SK-N-SH (cell line): ENCODE data around the gene GCNT2. TPM values are rescaled to one million over a fixed set of nuclear protein-coding genes. Genes with fewer than 3 reads are reported as not detected.

Experiments used
- CTCF ChIA-PET: fragments of 300-600, 350-600 bp; formaldehyde crosslinking; extraction: SDS; loops from one replicate; lab custom pipeline; 2021; lab: Yijun Ruan, JAX
- POLR2A ChIA-PET: fragments of 350-600 bp; sonication (Branson Sonifier 250); formaldehyde crosslinking; extraction: SDS; loops from one replicate; lab custom pipeline; 2020; ENCODE audit warnings: antibody characterized with exemption, inconsistent platforms; lab: Yijun Ruan, JAX
- DNase-seq: peaks from one replicate; pipeline ENCODE4 v3.0.0; 2012
- H2AFZ ChIP-seq: fragments of 200-600 bp; sonication (generic); 2 replicates; pipeline ENCODE4 v1.8.1; 2016; ENCODE audit warnings: antibody characterized with exemption, mild to moderate bottlenecking, low read depth
- H3F3A ChIP-seq: fragments of 200-600 bp; sonication (generic); replicated peaks from 2 replicates; pipeline ENCODE3; 2016; ENCODE audit warnings: antibody characterized with exemption, mild to moderate bottlenecking; ENCODE audit not compliant: insufficient read depth
- H3K27ac ChIP-seq, 2 experiments: fragments of 200-500 bp in 1 of 2; fragments of 200-600 bp in 1 of 2; sonication (Bioruptor generic) in 1 of 2; sonication (generic), shearing (Covaris generic) in 1 of 2; 2 replicates each; pipeline versions ENCODE4 v1.5.1 to v1.6.1; 2014 to 2016; ENCODE audit warnings: low read depth in 2 of 2, inconsistent platforms in 1 of 2, low read length in 1 of 2, mild to moderate bottlenecking in 1 of 2, mixed read lengths in 1 of 2
- H3K27me3 ChIP-seq: fragments of 200-600 bp; sonication (generic), shearing (Covaris generic); 2 replicates; pipeline ENCODE4 v1.6.1; 2016; ENCODE audit warnings: mixed run types; ENCODE audit not compliant: insufficient read depth
- H3K36me3 ChIP-seq, 2 experiments: fragments of 200-500 bp in 1 of 2; fragments of 200-600 bp in 1 of 2; sonication (Bioruptor generic) in 1 of 2; sonication (generic) in 1 of 2; replicated peaks in 1 of 2; 2 replicates each; pipeline versions ENCODE3 to v1.5.1; 2014 to 2016; ENCODE audit warnings: low read length in 1 of 2, mild to moderate bottlenecking in 1 of 2; ENCODE audit not compliant: insufficient read depth in 2 of 2, control insufficient read depth in 1 of 2
- H3K4me1 ChIP-seq, 2 experiments: fragments of 200-500 bp in 1 of 2; fragments of 200-600 bp in 1 of 2; sonication (Bioruptor generic) in 1 of 2; sonication (generic), shearing (Covaris generic) in 1 of 2; 2 replicates each; pipeline versions ENCODE4 v1.5.1 to v1.6.1; 2014 to 2016; ENCODE audit warnings: low read depth in 1 of 2, low read length in 1 of 2, mixed run types in 1 of 2; ENCODE audit not compliant: insufficient read depth in 2 of 2, control insufficient read depth in 1 of 2
- H3K4me2 ChIP-seq: fragments of 200-600 bp; sonication (generic), shearing (Covaris generic); 2 replicates; pipeline ENCODE4 v1.6.1; 2017; ENCODE audit warnings: mixed run types
- H3K4me3 ChIP-seq, 2 experiments: fragments of 200-500 bp in 1 of 2; fragments of 200-600 bp in 1 of 2; sonication (Bioruptor generic) in 1 of 2; sonication (generic), shearing (Covaris generic) in 1 of 2; 2 replicates each; pipeline versions ENCODE4 v1.5.1 to v1.8.1; 2014 to 2016; ENCODE audit warnings: low read depth in 2 of 2, inconsistent platforms in 1 of 2, low read length in 1 of 2, mild to moderate bottlenecking in 1 of 2, mixed read lengths in 1 of 2, moderate library complexity in 1 of 2
- H3K79me2 ChIP-seq: fragments of 200-600 bp; sonication (generic); 2 replicates; pipeline ENCODE4 v1.8.1; 2017; ENCODE audit warnings: mild to moderate bottlenecking; ENCODE audit not compliant: insufficient read depth
- H3K9ac ChIP-seq: fragments of 200-600 bp; sonication (generic); 2 replicates; pipeline ENCODE4 v1.6.1; 2017; ENCODE audit warnings: mixed run types
- H3K9me2 ChIP-seq: fragments of 200-600 bp; sonication (generic); 2 replicates; pipeline ENCODE4 v1.6.1; 2017; ENCODE audit warnings: mixed run types
- H3K9me3 ChIP-seq: fragments of 200-600 bp; sonication (generic); 2 replicates; pipeline ENCODE4 v1.6.1; 2017; ENCODE audit warnings: mixed run types, mild to moderate bottlenecking, moderate library complexity
- H4K20me1 ChIP-seq: fragments of 200-600 bp; sonication (generic); 2 replicates; pipeline ENCODE4 v1.6.1; 2017; ENCODE audit warnings: mild to moderate bottlenecking, mixed run types; ENCODE audit not compliant: insufficient read depth
- CHD2 ChIP-seq: fragments of 150-350 bp; IDR thresholded peaks from 2 replicates; pipeline ENCODE4 v1.6.1; 2018; ENCODE audit warnings: low read length; ENCODE audit not compliant: partially characterized antibody
- ELF1 ChIP-seq: IDR thresholded peaks from 2 replicates; pipeline ENCODE4 v1.4.0; 2012
- FOSL2 ChIP-seq: IDR thresholded peaks from 2 replicates; pipeline ENCODE4 v1.4.0; 2012; ENCODE audit warnings: low read depth, mild to moderate bottlenecking, moderate library complexity, borderline replicate concordance
- MAX ChIP-seq: IDR thresholded peaks from 2 replicates; pipeline ENCODE4 v1.4.0; 2012; ENCODE audit warnings: low read depth
- NFIC ChIP-seq: IDR thresholded peaks from 2 replicates; pipeline ENCODE4 v1.4.0; 2012; ENCODE audit warnings: borderline replicate concordance
- NRF1 ChIP-seq: IDR thresholded peaks from 2 replicates; pipeline ENCODE4 v1.6.1; 2012; ENCODE audit warnings: low read depth, mild to moderate bottlenecking, low read length
- PBX3 ChIP-seq: IDR thresholded peaks from 2 replicates; pipeline ENCODE4; 2012
- POLR2AphosphoS5 ChIP-seq: IDR thresholded peaks from 2 replicates; pipeline ENCODE4 v1.6.1; 2012; ENCODE audit warnings: low read depth, low read length
- RAD21 ChIP-seq: IDR thresholded peaks from 2 replicates; pipeline ENCODE4 v1.6.1; 2012; ENCODE audit warnings: mild to moderate bottlenecking, low read length
- REST ChIP-seq: IDR thresholded peaks from 2 replicates; pipeline ENCODE4 v1.6.1; 2012; ENCODE audit warnings: mild to moderate bottlenecking, low read depth, low read length, moderate library complexity
- RFX5 ChIP-seq: IDR thresholded peaks from 2 replicates; pipeline ENCODE4 v1.6.1; 2012; ENCODE audit warnings: mild to moderate bottlenecking, improper control_type of control experiment, low read length
- RXRA ChIP-seq: IDR thresholded peaks from 2 replicates; pipeline ENCODE4 v1.4.0; 2012; ENCODE audit warnings: low read depth, mild to moderate bottlenecking, borderline replicate concordance
- SIN3A ChIP-seq: IDR thresholded peaks from 2 replicates; pipeline ENCODE4 v1.6.1; 2012; ENCODE audit warnings: low read depth, mild to moderate bottlenecking, low read length, moderate library complexity, borderline replicate concordance
- SMC3 ChIP-seq: IDR thresholded peaks from 2 replicates; pipeline ENCODE4 v1.6.1; 2012; ENCODE audit warnings: low read depth, low read length, improper control_type of control experiment
- TCF12 ChIP-seq: IDR thresholded peaks from 2 replicates; pipeline ENCODE4 v1.4.0; 2012
- ZBTB33 ChIP-seq: IDR thresholded peaks from 2 replicates; pipeline ENCODE4 v1.4.0; 2012; ENCODE audit warnings: low read depth, borderline replicate concordance
- WGBS: methylation state at CpG from one replicate; pipeline ENCODE4 v1.1.6; 2017; ENCODE audit warnings: low lambda C conversion rate; 5-methylcytosine and 5-hydroxymethylcytosine counted together
- polyA plus RNA-seq, 3 experiments: library from polyadenylated mRNA; depleted of rRNA; stranded (reverse); fragments of >200 nt; gene quantifications; 2 replicates each; pipeline ENCODE4 v1.2.3, GENCODE V29; 2012
- TF ChIP-seq, protein P1 (sequence below): fragments of 150-350 bp; IDR thresholded peaks from 2 replicates; pipeline ENCODE4 v1.6.1; 2016; ENCODE audit warnings: mild to moderate bottlenecking, low read depth, low read length

GCNT2 gene
- polyA plus RNA-seq, 1 of the 3 experiments (the other 2 are of a cell fraction), result 0.13 TPM

DNA sequence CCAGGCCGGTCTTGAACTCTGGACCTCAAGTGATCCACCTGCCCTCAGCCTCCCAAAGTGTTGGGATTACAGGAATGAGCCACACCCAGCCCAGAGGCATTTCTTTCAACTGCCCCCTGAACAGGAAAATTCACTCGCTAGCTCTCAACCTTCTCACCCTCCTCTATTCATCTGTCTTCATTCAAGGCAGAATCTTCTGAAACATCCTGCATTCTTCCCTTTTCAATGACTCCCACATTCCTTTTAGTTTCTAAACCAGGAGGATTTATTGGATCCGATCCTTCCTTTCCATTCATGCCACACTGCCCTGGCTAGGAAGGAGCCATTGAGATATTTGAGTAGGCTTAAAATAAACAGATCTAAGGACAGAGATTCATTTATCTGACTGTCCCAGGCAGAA lies 120.4 kb downstream of the GCNT2 start:
- Histone ChIP-seq H3K4me1 (no peaks in the 10 kb centered on the region), H3K27ac (no peak overlapping the region), H3K9me2 (0 out of 2 replicates have a peak, but pooled peaks cover 3% of the 10 kb centered on the region), H3K27me3 (no peaks in the 10 kb centered on the region), H3K9ac (no peak overlapping the region), H3K4me3 (no peak overlapping the region), H2AFZ (no peak overlapping the region), H3F3A (no peaks in the 10 kb centered on the region), H3K4me2 (no peak overlapping the region), H4K20me1 (no peaks in the 10 kb centered on the region), H3K9me3 (no peaks in the 10 kb centered on the region), H3K79me2 (no peaks in the 10 kb centered on the region), H3K36me3 (peaks cover 0 to 4% of the 10 kb centered on the region in 2 experiments)
- ChIA-PET CTCF (no interaction called here), POLR2A (no interaction called here)
- no peak for DNase-seq
- WGBS, result 83% methylated on average over 3 of the region's 3 CpGs
- no peak for TF ChIP-seq SMC3
- TF ChIP-seq REST, result no peak
- TF ChIP-seq NFIC, result no peak
- no peak for TF ChIP-seq TCF12
- no peak for TF ChIP-seq MAX
- no peak for TF ChIP-seq RAD21
- TF ChIP-seq SIN3A, result no peak
- TF ChIP-seq PBX3, result no peak
- TF ChIP-seq ELF1, result no peak
- TF ChIP-seq FOSL2, result no peak
- TF ChIP-seq RXRA, result no peak
- no peak for TF ChIP-seq POLR2AphosphoS5
- TF ChIP-seq ZBTB33, result no peak
- no peak for TF ChIP-seq RFX5
- TF ChIP-seq, protein P1, sequence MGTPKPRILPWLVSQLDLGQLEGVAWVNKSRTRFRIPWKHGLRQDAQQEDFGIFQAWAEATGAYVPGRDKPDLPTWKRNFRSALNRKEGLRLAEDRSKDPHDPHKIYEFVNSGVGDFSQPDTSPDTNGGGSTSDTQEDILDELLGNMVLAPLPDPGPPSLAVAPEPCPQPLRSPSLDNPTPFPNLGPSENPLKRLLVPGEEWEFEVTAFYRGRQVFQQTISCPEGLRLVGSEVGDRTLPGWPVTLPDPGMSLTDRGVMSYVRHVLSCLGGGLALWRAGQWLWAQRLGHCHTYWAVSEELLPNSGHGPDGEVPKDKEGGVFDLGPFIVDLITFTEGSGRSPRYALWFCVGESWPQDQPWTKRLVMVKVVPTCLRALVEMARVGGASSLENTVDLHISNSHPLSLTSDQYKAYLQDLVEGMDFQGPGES, result no peak
- TF ChIP-seq NRF1, result no peak
- no peak for TF ChIP-seq CHD2
